GM12864 (cell line): ENCODE data around the gene EMX1.

ENCODE experiments used
- DNase-seq: peaks from one replicate; pipeline ENCODE4 v3.0.0-alpha.2; 2011; ENCODE audit warnings: low read depth
- H3K4me3 ChIP-seq: 2 replicates; pipeline ENCODE4 v1.5.1; 2011; ENCODE audit warnings: mild to moderate bottlenecking, low read depth, low read length, control low read depth
- TF ChIP-seq, protein P1 (sequence below): IDR thresholded peaks from 2 replicates; pipeline ENCODE4 v1.5.1; 2011; ENCODE audit warnings: low read depth, mild to moderate bottlenecking, moderate library complexity, low read length, control low read depth, inconsistent platforms; ENCODE audit errors: missing control alignments

The EMX1 gene

DNA sequence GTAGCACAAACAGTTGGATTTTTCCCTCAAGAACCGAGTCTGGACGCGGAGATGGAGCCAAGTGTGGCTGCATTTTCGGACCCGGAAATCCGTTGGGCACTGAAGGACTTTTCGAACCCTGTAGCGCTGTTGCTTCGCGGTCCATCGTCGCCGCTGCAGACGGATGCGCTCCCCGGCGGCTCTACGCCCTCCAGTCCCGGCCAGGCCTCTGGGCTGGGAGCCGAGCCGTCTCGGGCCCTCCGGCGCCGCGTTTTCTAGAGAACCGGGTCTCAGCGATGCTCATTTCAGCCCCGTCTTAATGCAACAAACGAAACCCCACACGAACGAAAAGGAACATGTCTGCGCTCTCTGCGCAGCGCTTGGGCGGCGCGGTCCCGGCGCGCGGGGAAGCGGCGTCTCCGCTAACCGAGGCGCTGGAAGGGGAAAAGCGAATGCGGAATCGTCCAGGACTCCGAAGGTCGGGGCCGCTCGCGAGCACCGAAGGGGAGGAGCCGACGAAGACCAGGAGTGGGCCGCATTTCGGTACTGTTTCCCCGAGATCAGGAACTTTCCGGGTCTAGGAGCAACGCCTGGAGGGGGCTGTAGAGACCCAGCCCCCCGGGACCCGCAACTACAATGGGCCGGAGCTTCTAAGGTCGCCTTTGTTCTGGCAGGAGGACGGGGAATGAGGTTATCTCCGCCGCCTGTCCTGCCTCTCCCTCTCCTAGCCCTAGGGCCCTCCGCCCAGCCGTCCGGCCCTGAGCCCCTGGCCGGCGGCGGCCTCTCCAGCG, 3.2 kb downstream of the EMX1 start:
- no peak overlapping the region for H3K4me3 ChIP-seq

DNA sequence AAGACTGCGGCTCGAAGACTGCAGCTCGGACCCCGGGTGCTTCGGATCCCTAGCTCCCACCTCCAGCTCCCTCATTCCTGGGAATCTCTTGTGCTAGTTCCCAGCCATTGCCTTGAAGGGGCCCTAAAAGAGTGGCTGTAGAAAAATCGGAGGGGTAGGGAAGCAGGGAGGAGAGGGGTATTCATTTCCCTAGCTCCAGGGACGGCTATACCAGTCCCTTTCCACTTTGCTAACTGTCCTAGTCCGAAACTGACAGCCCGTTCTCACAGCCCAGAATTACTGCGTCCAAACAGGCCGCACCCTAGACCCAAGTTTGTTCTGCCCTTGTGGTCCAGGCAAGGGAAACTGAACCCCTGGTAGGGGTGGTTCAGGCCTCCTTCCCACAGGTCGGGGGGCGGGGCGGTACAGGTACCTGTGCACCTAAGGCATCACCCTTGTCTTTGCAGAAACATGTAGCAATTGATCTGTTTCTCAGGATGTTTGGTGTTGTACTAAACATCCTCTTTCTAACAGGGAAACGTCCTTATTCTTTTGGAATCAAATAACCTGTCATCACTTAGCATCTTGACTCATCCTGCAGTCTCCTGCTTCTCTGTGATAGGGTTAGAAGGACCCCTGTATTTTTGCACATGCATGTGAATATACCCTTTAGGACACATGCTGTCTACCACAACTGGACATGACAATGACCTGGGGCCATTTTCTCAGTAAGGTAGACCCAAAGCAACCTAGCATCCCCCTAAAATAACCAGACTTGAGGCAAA, 4.0 kb downstream of the EMX1 start:
- TF ChIP-seq, protein P1, sequence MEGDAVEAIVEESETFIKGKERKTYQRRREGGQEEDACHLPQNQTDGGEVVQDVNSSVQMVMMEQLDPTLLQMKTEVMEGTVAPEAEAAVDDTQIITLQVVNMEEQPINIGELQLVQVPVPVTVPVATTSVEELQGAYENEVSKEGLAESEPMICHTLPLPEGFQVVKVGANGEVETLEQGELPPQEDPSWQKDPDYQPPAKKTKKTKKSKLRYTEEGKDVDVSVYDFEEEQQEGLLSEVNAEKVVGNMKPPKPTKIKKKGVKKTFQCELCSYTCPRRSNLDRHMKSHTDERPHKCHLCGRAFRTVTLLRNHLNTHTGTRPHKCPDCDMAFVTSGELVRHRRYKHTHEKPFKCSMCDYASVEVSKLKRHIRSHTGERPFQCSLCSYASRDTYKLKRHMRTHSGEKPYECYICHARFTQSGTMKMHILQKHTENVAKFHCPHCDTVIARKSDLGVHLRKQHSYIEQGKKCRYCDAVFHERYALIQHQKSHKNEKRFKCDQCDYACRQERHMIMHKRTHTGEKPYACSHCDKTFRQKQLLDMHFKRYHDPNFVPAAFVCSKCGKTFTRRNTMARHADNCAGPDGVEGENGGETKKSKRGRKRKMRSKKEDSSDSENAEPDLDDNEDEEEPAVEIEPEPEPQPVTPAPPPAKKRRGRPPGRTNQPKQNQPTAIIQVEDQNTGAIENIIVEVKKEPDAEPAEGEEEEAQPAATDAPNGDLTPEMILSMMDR, result no peak
- H3K4me3 ChIP-seq, result no peak overlapping the region
- no peak for DNase-seq

More for the DNA sequence above, 3.2 kb downstream of the EMX1 start:
- DNase-seq, result no peak
- TF ChIP-seq, protein P1, result no peak

DNA sequence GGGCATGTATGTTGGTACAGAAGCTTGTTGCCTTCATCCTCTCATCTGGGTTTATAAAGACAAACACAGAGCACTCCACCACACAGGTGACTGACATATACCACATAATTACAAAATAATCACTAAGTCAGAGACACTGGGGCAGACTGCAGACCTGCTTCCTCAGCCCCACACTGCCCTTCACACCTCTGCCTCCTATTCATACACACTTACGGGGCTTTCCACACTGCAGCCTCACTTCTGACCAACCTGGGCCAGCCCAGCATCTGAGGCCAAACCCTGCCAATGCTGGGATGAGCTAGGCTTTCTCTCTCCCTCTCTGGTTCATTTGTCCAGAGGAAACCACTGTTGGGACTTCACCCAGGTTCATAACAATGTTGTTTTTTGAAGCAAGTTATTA, 4.5 kb downstream of the EMX1 start:
- TF ChIP-seq, protein P1, result no peak
- DNase-seq, result no peak
- H3K4me3 ChIP-seq, result no peak overlapping the region

DNA sequence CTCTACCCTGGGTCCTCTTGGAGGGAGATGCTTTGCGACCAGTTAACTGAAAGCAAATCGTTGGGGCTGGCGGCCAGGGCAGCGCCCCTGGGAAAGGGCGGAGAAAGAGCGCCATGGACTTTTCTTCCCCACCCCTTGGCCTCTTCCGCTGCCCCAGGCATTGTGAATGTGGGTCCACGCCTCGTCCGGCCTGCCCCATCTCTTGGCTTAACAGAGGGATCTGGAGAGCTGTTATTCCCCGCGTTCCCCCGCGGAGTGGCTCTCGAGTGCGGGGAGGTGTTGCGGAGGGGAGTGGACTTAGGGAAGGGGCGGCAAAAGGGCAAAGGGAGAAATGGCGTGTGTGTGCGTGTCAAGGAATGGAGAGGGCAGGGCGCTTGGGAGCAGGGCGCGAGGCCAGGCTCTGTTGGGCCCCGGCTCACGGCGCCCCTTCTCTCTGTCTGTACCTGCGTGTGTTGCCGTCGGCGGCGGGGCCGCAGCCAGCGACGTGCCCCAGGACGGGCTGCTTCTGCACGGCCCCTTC, 6.6 kb downstream of the EMX1 start:
- no peak overlapping the region for H3K4me3 ChIP-seq
- TF ChIP-seq, protein P1, result no peak
- no peak for DNase-seq

DNA sequence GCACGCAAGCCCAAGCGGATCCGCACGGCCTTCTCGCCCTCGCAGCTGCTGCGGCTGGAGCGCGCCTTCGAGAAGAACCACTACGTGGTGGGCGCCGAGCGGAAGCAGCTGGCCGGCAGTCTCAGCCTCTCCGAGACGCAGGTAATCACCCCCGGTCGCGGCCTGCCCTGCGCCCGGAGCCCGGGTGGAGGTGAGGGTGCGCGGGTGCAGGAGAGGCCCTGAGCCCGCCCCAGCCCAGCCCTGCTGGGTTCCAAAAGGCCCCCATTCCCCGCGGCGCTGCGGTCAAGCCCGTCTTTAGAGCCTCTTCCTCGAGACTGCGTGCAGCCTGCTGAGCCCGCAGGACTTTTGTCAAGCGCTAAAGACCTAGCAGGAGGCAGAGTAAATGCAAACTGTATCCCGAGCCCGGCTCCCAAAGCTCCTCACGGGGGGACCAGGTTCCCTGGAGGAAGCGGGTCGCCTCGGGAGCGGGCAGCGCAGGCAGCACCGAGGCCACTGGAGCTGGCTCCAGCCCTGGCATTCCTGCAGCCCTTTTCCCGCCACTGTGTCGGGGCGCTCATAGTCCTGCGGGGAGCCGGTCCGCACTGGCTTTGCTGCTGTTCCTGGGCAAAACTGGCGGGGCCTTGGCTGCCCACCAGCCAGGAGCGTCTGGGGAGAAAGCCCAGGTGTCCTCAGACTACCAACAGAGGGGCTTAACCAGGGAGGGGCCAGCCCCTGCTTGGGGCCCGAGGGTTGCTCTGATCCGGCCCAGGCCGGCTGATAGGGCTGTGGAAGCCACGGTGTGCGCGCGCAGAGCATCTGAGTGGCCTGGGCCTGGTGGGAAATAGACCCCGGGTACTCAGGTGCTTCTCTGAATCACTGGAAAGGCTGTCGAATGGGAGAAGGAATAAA, 7.3 kb downstream of the EMX1 start:
- no peak overlapping the region for H3K4me3 ChIP-seq
- DNase-seq, result no peak
- TF ChIP-seq, protein P1, result no peak

DNA sequence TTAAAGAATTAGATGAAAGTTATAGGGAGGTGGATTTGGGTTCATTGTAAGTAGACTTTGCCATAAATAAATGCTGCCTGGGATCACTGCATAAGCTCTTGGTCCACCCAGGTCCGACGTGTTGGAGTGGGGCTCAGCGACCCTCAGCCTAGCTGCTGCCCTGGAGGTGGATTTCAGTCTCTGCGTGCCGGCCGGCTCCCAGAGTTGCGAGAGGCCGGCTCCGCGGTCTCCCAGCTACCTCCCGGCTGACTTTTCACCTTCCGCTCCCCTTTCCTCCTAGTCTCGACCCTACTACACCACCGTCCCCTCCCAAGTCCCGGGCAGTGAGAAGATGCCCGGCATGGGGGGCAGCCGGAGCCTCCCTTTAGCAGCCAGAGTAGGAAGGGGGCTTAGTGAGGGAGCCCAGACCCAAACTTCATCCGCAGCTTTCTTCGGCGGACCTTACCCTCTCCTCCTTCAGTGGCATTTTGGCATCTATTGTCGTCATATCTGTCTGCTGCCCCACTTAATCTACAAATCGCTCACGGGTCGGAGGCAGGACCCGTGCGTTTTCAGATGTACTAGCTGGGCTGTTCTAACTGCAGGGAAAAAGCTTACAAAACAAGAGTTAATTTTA, 8.1 kb downstream of the EMX1 start:
- DNase-seq, result no peak
- no peak overlapping the region for H3K4me3 ChIP-seq
- TF ChIP-seq, protein P1, result no peak
